ELR (cell line): Measurements from ENCODE around the gene C1orf52.

Experiments
- DNase-seq: peaks from one replicate; pipeline ENCODE4 v3.0.0-alpha.2; 2015; ENCODE audit warnings: low read depth

Gene C1orf52

DNA sequence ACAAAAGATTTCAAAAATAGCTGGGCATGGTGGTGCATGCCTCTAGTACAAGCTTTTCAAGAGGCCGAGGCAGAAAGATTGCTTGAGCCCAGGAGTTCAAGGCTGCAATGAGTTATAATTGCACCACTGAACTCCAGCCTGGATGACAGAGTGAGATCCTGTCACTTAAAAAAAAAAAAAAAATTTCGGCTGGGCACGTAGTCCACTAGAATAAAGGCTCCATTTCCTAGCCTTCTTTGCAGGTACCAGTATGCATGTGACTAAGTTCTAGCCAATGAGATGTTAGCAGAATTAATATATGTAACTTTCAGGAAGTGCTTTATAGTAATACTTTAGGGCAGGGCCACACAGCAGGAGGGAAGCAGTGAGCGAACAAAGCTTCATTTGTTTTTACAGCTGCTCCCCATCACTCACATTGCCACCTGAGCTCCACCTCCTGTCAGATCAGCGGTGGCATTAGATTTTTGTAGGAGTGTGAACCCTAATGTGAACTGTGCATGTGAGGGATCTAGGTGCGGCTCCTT is 29.8 kb downstream of the C1orf52 start:
- no peak for DNase-seq

DNA sequence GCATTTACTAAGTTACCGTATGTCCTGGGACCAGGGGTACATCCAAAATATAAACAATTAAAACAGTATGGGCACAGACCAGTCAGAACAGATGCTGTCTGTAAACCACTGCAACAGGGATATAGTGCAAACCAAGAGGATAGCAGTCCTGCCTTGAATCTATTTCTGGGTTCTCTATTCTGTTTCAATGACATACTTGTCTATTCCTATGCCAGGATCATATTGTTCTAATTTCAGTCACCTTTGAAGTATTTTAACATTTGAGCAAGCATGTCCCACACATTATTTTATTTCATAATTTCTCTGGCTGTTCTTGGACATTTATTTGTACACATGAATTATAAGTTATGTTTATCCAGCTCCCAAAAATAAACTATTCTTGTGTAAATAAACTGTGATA is 30.5 kb downstream of the C1orf52 start:
- DNase-seq = no peak

DNA sequence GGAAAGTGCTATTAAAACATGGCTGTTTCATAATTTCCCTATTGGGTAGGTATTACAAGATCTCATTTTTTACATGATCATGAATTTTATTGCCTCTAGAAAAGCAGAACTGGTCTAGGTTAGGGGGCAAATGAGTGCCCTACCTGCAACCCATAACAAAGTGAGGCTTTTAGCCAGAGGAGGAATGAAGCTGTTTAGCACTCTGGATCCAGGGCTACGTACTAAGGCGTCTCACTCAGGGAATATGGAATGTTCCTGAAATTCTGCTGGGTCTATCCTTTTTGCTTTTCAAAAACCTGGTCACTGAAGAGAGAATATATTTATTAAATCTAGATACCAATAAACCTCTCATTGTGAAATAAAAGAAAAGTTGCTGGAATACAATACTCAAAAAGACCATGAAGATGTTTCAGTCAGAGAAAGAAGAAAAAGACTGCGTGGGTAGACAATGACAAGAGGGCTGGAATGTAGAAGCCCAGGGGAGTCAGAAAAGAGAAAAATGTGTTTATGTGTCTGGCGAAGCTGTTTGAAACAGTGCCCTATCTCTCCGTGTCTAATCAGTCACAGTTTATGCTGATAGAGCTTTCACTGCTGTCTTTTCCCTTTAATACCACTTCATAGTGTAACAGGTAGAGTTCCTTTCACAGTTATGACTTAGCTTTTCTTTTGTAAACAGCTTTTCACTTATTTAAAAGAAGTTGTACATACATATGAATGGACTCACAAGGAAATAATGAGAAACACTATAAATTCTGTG is 33.7 kb downstream of the C1orf52 start:
- no peak for DNase-seq

DNA sequence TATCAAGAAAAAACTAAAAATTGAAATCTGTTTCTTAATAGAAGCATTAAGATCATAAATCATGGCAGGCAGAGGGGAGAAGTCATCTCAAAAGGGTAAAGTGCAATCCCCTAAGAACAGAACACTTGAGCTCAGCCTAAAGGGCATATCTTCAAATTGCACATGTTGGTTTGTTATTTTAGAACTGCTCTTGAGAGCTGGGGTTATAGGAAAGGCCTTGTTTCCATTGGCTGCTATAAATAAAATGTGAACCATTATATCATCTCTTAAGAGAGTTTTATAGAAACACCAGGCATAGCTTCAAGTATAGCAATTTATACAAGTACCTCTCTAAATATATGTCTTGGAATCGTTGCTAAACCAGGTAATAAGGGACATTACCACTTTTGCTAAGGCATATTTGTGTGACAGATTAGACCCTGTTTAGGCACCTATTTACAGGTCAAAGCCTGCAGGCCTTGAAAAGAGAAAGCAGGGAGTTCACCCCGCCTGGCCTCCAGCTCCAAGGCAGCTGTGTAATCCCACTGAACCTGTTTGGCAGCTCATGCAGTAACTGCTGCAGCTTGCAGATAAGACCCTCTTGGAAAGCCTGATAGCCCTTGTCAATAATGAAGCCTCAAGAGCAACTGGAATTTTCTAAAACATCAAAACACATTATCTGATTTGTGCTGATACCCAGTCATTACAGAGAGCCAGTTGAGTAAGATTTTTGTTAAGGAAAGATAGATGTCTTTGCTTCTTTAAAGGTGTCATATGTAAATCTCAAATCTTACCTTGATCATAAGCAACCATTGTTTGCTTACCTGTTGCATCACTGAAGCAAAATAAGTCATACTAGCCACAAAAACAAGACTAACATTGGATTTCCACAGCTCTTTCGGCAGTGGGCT is 34.5 kb downstream of the C1orf52 start:
- DNase-seq = no peak

DNA sequence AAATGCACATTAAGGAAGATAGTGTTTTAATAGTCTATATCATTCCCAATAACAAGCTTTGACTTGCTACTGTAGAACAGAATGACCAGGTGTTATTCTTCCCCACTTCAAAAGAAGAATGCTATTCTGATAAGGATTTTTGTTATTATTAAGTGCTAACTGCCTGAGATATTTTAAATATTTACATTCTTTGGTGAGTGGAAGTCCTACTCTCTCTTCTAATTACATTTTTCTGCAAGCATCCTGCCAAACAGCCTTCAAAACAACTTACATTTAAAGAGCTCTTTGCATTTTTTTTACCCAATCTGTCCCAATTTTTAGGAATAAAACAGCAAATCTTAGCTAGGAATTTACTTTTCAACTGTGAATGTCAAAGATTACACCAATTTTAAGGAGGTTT is 35.2 kb downstream of the C1orf52 start:
- no peak for DNase-seq

DNA sequence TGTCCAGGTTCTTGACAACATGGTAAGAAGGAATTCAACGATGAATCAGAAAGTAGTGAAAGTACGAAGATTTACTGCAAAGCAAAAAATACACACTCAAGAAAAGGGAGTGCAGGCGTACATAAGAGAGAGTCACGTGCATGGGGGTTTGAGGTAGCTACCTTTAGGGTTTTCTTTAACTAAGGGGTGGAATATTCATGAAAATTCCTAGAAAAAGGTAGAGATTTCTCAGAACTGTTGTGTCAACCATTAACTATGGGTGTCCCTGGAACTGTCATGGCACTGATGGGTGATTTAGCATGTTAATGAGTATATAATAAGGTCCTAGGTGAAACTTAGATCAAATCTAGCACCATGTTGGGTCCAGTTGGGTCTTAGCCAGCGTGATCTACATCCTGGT is 36.1 kb downstream of the C1orf52 start:
- DNase-seq = no peak

DNA sequence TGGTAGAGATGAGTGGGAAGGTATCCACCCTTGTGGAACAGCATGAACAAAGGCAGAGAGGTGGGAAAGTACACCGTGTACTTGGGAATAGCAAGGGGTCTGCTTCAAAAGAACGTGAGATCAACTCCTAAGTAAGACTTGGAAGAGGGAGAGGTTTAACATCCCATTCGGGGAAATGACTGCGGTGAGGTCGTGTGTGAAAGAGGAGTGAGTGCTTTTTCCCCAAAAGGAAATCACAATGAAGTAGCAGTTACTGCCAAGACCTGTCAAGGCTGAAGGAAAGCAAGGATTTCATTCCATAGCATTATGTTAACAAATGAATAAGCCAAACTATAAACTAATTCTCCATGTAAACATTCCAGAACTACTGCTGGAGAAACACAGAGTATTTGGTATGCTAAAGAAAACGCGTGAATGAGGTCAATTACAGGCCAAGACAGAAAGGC is 38.7 kb downstream of the C1orf52 start:
- DNase-seq = no peak

DNA sequence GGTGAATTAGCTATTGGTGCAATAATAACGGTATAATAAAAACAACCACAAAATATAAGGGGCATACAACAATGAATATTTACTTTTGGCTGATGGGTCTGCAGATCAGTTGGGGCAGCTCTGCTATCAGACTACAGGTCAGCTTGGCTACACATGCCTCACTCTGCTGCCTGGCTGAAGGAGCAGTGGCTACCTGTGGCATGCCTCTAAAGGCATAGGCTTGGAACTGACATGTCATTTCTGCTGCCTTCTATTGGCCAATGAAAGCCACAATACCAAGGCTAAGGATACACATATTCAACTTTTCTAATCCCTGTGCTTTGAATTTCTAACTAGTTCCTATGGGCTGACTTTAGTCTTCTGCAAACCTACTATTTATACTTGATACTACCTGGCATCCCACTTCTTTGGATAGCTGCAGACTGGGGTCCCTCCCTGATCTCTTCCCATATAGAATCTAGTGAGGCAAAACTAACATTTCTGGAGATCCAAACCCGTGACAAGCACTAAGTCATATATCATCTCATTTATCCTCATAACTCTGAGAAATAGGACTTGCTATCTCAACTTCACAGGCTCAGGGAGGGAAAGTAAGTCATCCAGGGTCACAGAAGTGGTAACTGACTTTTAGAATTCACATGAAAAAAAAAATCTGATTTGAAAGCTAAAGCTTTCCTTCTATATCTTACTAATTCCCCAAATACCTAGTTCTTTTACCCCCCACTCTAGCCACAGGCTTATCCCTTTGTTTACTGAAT is 39.4 kb downstream of the C1orf52 start:
- DNase-seq = no peak

DNA sequence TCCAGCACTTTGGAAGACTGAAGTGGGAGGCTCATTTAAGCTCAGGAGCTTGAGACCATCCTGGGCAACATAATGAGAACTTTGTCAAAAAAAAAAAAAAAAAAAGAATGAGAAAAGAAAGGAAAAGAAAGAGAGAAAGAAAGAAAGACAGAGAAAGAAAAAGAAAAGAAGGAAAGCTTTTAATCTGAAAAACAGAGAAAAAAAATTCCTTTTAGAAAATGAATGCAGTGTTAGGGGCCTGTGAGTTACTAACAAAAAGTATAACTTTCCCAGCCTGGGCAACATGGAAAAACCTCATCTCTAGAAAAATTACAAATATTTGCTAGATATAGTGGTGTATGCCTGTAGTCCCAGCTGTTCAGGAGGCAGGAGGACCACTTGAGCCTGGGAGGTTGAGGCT is 42.8 kb downstream of the C1orf52 start:
- no peak for DNase-seq

DNA sequence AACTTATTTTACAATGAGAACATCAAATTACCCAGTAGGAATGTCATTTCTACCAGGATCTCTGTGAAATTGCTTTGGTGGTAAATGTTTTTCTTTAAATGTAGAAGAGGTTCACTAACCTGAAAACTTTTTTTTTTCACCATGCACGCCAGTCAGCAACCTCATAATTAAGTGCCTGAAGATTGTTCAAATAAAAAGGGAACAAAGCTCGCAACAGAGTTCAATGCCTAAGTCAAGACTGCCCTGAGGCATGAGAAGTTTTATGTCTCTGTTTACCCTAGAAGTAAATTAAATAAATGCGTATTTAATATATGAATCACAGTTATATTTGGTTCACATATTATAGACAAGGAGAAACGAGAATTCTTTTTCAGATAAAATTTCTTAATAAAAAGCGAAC is 44.8 kb downstream of the C1orf52 start:
- DNase-seq = no peak

DNA sequence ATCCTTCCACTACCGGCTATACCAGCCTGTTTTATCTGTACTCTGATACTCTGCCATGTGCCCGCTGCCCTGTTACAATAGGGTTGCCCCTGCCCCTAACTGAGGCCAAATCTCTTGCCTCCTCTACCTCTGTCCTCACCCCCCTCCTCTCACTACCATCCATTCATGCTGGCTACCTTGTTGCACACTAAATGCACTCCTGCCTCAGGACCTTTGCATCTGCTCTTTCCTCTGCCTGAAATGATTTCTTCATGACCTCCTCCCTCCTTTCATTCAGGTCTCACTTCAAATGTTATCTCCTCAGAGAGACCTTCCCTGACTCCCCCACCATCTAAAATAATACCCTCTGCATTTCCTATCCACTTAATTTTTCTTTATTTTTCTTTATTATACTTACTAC is 51.0 kb downstream of the C1orf52 start:
- DNase-seq = no peak

DNA sequence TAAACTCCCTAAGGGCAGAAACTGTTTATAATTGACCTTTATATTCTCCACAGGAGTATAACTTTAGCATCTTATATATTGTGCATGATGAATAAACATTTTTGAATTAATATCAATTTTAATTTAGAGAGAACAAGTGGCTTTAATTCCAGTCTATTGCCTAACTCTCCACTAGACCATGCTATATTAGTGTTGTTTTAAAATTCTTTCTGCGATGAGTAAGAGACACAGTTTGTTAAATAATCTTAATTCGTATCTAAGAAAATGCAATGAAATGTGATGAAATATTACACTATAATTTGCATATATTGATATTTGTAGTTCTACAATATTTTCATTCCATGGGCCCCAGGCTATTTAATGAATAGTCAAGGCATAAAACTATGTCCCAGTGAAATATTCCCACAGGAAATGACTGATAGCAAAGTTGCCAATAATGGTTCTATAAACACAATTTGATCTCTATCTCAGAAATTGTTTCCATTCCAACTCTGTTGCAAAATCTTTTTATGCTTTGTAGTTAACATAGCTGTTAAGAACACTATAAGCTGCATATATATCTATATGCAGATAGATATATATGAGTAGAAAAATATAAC is 55.8 kb downstream of the C1orf52 start:
- DNase-seq = peak; percentile 71

DNA sequence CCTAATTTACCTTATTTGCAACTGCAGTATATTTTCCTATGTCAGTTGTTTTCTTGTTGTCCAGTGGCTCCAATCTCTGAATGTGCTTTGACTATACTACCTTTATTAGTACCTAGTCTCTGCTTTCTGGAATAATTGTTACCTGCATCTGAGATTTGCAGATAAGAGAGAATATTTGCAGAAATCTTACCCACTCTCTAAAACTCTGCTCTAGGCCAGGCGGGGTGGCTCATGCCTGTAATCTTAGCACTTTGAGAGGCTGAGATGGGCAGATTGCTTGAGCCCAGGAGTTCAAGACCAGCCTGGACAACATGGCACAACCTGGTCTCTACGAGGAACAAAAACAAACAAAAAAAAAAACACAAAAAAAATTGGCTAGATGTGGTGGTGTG is 56.6 kb downstream of the C1orf52 start:
- no peak for DNase-seq

DNA sequence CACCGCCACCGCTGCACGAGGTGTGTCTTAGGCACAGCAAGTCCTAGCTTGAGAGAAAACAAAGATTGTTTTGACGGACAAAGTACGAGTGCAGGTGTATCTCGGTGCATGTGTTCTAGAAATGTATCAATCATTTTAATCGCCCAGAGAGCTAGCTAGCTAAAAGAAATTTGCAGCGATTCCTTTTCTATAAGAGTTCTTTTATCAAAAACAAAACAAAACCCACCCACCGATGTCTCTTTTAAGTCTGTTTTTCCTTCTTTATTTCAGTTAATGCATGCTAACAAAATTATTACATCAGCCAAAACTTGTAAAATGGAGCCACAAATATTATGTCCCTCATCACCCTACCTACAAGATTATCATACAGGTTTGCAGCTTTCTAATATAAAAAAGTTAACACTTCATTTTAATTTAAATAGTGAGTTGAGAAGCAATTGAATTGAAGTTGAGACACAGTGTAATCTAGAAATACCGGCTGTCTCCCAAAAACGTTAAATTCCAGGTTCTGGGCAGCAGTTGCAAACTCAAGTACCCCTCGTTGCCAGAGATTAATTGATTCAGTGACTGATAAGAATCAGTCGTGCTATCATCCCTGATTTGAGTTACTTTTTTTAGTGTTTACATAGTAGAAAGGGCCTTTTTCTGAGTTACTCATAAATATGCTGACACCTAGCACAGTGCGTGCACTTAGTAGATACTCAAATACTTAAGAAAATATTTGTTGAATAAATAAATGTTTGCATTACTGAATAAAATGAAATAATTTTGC is 57.2 kb downstream of the C1orf52 start:
- peak; percentile 6 for DNase-seq

DNA sequence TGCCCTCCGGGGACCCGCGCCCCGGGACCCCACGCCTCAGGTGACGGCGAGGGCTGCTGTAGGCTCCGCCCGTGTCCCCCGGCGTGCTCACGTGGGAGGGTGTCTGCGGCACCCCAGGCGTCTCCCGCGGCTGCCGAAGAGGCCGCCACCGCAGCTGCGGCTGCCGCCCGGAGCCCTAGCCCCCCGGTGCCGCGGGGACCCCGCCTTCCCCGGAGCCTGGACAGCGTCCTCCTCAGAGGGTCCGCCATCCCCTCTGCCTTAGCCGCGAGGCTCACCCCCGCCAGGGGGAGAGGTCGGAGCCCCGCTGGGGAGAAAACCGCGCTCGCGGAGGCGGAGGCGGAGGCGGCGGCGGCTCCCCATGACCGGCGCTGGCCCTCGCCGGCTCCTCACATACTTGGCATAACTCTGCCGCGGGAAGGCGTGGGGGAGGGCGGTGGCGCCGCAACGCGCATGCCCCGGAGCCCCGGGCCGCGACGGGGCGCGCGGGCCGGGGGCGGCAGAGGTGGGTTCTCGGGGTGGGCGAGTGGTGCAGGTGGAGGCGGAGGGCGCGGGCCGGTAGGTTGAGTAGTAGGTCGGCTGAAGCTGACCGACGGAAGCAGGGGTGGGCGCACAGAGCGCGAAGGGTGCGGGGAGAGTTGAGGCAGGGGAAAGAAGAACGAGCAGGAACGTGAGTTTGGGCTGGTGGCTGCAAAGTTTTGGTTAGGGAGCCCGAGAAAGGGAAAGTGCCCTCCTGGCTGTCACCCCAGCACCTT is 57.9 kb downstream of the C1orf52 start:
- peak; percentile 82 for DNase-seq

DNA sequence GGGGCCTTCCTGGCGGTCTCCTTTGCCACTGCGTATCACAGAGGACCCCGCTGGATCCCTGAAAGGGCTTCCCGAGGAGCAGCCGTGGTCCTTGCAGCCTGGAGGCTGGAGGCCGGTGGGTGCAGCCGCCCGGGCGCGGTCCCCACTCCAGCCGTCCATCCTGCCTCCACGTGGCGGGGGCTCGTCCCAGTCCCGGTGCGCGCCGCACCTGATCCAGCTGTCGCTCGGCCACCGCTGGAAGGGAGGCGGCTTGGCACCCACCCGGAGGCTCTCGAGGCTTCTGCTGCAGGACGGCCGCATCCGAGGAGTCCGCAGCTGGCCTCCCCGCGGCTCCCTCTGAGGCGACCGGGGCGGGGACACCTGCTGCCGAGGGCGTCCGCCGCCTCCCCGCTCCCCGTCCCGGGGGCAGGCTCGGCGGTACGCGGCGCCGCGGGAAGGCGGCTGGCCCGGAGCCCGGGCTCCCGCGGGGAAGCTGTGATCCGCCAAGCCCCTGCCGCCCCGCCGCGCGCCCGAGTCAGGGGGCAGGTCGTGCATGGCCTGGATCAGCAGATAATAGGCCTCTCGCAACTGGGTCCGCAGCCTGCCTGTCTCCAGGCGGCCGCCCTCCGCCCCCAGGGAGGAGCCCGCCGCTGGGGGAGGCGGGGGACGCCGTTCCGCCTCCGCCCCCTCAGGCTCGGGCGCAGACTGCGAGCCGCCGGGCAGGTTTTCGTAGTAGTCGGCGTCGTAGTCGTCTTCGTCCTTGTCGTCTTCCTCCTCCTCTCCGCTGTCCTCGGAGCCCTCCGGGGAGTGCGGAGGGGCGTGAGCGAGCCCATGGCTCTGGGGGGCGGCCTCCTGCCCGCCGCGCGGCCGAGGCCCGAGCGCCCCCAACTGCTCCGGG is 58.8 kb downstream of the C1orf52 start, which contains the start of gene SYDE2:
TSS of gene SYDE2 (minus strand) at position 554 of the 877 bp plus-strand sequence. CDS start at position 534, 20 bp downstream.
- peak; percentile 80 for DNase-seq
